Natural killer cell (primary cell): Measurements from ENCODE around the gene NYAP2. TPM values are rescaled to one million over a fixed set of nuclear protein-coding genes. Genes with fewer than 3 reads are reported as not detected.

Experiments
- ATAC-seq, 3 donors: fragments of 150-1000 bp in 2 of 3; fragments of 200-7000 bp in 1 of 3; cut with Tn5 transposase; 1 replicate in 1 of 3; 2 replicates in 2 of 3; pipeline ENCODE4 v1.10.0; 2021; ENCODE audit warnings: mild to moderate bottlenecking in 2 of 3, moderate library complexity in 2 of 3
- DNase-seq, 2 donors: peaks; one replicate each; pipeline versions ENCODE4 v3.0.0 to v3.0.0-alpha.2; 2013 to 2021; ENCODE audit warnings: mixed read lengths in 1 of 2
- H3K27ac ChIP-seq: one replicate; pipeline ENCODE4 v1.5.1; 2013; ENCODE audit warnings: mild to moderate bottlenecking, low read length
- H3K27me3 ChIP-seq: one replicate; pipeline ENCODE4 v1.6.1; 2013; ENCODE audit warnings: low read length; ENCODE audit not compliant: control insufficient read depth, insufficient read depth
- H3K36me3 ChIP-seq: one replicate; pipeline ENCODE4 v1.6.1; 2013; ENCODE audit warnings: low read length; ENCODE audit not compliant: control insufficient read depth, insufficient read depth
- H3K4me1 ChIP-seq: one replicate; pipeline ENCODE4 v1.6.1; 2013; ENCODE audit warnings: low read length; ENCODE audit not compliant: control insufficient read depth, insufficient read depth
- H3K4me3 ChIP-seq: one replicate; pipeline ENCODE4 v1.5.1; 2013; ENCODE audit warnings: low read length
- H3K9me3 ChIP-seq: one replicate; pipeline ENCODE4 v1.6.1; 2013; ENCODE audit warnings: low read length; ENCODE audit not compliant: control insufficient read depth, insufficient read depth
- H3K27ac Mint-ChIP-seq, 2 donors: one replicate each; pipeline ENCODE4 v1.8.0; 2022; ENCODE audit warnings: mild to moderate bottlenecking in 2 of 2, mixed read lengths in 2 of 2, moderate library complexity in 1 of 2
- H3K27me3 Mint-ChIP-seq, 2 donors: one replicate each; pipeline ENCODE4 v1.8.0; 2022; ENCODE audit warnings: low read depth in 2 of 2, mixed read lengths in 2 of 2
- H3K36me3 Mint-ChIP-seq: one replicate; pipeline ENCODE4 v1.8.0; 2022; ENCODE audit warnings: mixed read lengths
- H3K4me1 Mint-ChIP-seq, 2 donors: one replicate each; pipeline ENCODE4 v1.8.0; 2022; ENCODE audit warnings: mixed read lengths in 2 of 2
- H3K4me3 Mint-ChIP-seq: one replicate; pipeline ENCODE4 v1.8.0; 2022; ENCODE audit warnings: mild to moderate bottlenecking, moderate library complexity, mixed read lengths
- H3K9me3 Mint-ChIP-seq, 2 donors: one replicate each; pipeline ENCODE4 v1.8.0; 2022; ENCODE audit warnings: mixed read lengths in 2 of 2
- WGBS: methylation state at CpG from one replicate; pipeline ENCODE4 v1.1.7; 2013; ENCODE audit warnings: missing lambda C conversion rate; ENCODE audit not compliant: insufficient coverage; 5-methylcytosine and 5-hydroxymethylcytosine counted together
- intact Hi-C: fragments of 100-400 bp; cut with micrococcal nuclease; formaldehyde crosslinking; loops from one replicate; pipeline ENCODE4 v1.14.2; 2022
- total RNA-seq, 4 donors: library from RNA; stranded (reverse); fragments of 120-200 nt in 1 of 4; gene quantifications; one replicate each; pipeline versions ENCODE4 v1.2.3 to v1.2.4, GENCODE V29; 2013 to 2022
- TF ChIP-seq, protein P1 (sequence below): fragments of 200-600 bp; IDR thresholded peaks from one replicate; pipeline ENCODE4 v1.8.0; 2022; ENCODE audit warnings: antibody characterized with exemption

The NYAP2 gene
- total RNA-seq, 3 donors from 2014 or later (not counting 1 experiment from before 2014, with no cell fraction given), result 0.14 TPM; not detected in 2

DNA sequence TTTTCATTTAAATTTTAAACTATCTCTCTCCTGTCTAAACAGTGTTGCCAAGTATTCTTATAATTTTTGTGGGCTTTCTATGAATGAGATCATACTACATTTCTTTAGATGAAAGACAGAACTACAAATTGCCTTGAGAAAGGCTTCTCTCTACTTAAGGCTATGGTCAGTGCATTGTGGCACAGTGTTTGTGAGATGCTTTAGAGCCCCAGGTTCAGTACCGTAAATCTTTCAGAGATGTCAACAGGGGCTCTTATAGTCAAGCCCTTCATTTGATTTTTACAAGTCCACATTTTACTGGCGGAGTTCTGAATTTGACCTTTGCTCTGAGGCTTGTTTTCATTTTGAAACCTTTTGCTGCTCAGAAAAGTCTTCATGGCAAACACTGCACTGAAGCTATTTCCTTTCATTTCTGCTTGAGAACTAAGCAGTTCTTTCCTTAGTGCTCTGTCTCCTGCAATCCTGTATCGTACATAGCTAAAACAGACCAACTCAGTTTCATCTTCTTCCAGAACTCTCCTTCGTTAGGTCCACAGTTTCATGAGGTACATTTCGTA, 175.2 kb downstream of the NYAP2 start:
- TF ChIP-seq, protein P1, sequence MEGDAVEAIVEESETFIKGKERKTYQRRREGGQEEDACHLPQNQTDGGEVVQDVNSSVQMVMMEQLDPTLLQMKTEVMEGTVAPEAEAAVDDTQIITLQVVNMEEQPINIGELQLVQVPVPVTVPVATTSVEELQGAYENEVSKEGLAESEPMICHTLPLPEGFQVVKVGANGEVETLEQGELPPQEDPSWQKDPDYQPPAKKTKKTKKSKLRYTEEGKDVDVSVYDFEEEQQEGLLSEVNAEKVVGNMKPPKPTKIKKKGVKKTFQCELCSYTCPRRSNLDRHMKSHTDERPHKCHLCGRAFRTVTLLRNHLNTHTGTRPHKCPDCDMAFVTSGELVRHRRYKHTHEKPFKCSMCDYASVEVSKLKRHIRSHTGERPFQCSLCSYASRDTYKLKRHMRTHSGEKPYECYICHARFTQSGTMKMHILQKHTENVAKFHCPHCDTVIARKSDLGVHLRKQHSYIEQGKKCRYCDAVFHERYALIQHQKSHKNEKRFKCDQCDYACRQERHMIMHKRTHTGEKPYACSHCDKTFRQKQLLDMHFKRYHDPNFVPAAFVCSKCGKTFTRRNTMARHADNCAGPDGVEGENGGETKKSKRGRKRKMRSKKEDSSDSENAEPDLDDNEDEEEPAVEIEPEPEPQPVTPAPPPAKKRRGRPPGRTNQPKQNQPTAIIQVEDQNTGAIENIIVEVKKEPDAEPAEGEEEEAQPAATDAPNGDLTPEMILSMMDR, result no peak
- Mint-ChIP-seq H3K27me3 (peaks cover 0 to 3% of the 10 kb centered on the region in 2 donors), H3K27ac (no peak overlapping the region), H3K4me3 (no peak overlapping the region), H3K9me3 (peaks cover 0 to 6% of the 10 kb centered on the region in 2 donors), H3K4me1 (no peaks in the 10 kb centered on the region), H3K36me3 (no peaks in the 10 kb centered on the region)
- Histone ChIP-seq H3K9me3 (no peaks in the 10 kb centered on the region), H3K4me1 (no peaks in the 10 kb centered on the region), H3K27me3 (no peaks in the 10 kb centered on the region), H3K4me3 (no peak overlapping the region), H3K27ac (no peak overlapping the region), H3K36me3 (no peaks in the 10 kb centered on the region)
- ATAC-seq (no peak), DNase-seq (no peak)
- WGBS, result 89% methylated on average over 5 of the region's 5 CpGs
- intact Hi-C loops, result no loop called here

DNA sequence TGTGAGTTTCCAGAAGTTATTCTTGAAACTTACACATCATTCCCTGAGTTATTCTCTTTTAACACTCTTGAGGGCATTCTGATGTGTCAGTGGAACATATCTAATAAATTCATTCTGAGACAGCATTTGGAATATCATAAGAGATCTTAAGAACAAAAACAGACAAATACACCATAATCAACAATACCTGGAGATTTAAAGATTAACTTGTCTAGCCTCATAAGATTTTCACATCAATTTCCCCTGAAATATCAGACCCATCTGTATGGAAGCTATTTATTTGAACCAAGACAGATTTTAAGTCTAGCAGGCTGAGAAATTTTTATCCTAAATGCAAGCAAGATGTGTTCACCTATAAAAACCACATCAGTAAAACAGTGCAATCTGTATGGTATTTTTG, 181.6 kb downstream of the NYAP2 start:
- no peak overlapping the region for H3K4me3 Mint-ChIP-seq
- Histone ChIP-seq H3K36me3 (no peaks in the 10 kb centered on the region), H3K27ac (no peak overlapping the region), H3K4me3 (no peak overlapping the region), H3K9me3 (no peaks in the 10 kb centered on the region), H3K4me1 (no peaks in the 10 kb centered on the region), H3K27me3 (peaks cover 2% of the 10 kb centered on the region)
- TF ChIP-seq, protein P1, result no peak
- H3K36me3 Mint-ChIP-seq, result no peaks in the 10 kb centered on the region
- H3K4me1 Mint-ChIP-seq, result no peaks in the 10 kb centered on the region
- intact Hi-C loops, result no loop called here
- peaks cover 0 to 3% of the 10 kb centered on the region in 2 donors for H3K9me3 Mint-ChIP-seq
- peaks cover 0 to 3% of the 10 kb centered on the region in 2 donors for H3K27me3 Mint-ChIP-seq
- H3K27ac Mint-ChIP-seq, result no peak overlapping the region
- no peak for DNase-seq
- ATAC-seq, result no peak

DNA sequence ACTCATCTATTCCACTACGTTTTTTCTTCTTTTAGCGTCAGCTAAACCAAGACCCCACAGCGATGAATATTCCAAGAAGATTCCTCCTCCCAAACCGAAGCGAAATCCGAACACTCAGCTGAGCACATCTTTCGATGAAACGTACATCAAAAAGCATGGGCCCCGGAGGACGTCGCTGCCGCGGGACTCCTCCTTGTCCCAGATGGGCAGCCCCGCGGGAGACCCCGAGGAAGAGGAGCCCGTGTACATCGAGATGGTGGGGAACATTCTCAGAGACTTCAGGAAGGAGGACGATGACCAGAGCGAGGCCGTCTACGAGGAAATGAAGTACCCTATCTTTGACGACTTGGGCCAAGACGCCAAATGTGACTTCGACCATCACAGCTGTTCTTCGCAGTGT, 182.4 kb downstream of the NYAP2 start:
- H3K4me1 Mint-ChIP-seq, result no peaks in the 10 kb centered on the region
- 93% methylated on average over 26 of the region's 26 CpGs for WGBS
- Histone ChIP-seq H3K9me3 (no peaks in the 10 kb centered on the region), H3K36me3 (no peaks in the 10 kb centered on the region), H3K27ac (no peak overlapping the region), H3K27me3 (peaks cover 2% of the 10 kb centered on the region), H3K4me1 (no peaks in the 10 kb centered on the region), H3K4me3 (no peak overlapping the region)
- H3K27ac Mint-ChIP-seq, result no peak overlapping the region
- no peak for ATAC-seq
- no peaks in the 10 kb centered on the region for H3K36me3 Mint-ChIP-seq
- peaks cover 0 to 3% of the 10 kb centered on the region in 2 donors for H3K9me3 Mint-ChIP-seq
- no peak for DNase-seq
- intact Hi-C loops, result no loop called here
- TF ChIP-seq, protein P1, result no peak
- peaks cover 0 to 3% of the 10 kb centered on the region in 2 donors for H3K27me3 Mint-ChIP-seq
- no peak overlapping the region for H3K4me3 Mint-ChIP-seq
